Muscle layer of colon (tissue), 2 donors: ENCODE results near the gene KCNMB1.

Experiments used
- H3K27ac ChIP-seq: one replicate; pipeline ENCODE4 v1.7.0; 2013; ENCODE audit warnings: low read depth, mild to moderate bottlenecking, low read length, moderate library complexity
- H3K27me3 ChIP-seq, 2 donors: one replicate each; pipeline ENCODE4 v1.7.0; 2013; ENCODE audit warnings: low read length in 2 of 2, mild to moderate bottlenecking in 2 of 2; ENCODE audit not compliant: insufficient read depth in 2 of 2, control insufficient read depth in 1 of 2
- H3K36me3 ChIP-seq: one replicate; pipeline ENCODE4 v1.7.0; 2013; ENCODE audit warnings: mild to moderate bottlenecking, low read length; ENCODE audit not compliant: insufficient read depth
- H3K4me1 ChIP-seq: one replicate; pipeline ENCODE4 v1.7.0; 2013; ENCODE audit warnings: mild to moderate bottlenecking, low read length; ENCODE audit not compliant: insufficient read depth
- H3K4me3 ChIP-seq, 2 donors: one replicate each; pipeline ENCODE4 v1.7.0; 2013; ENCODE audit warnings: low read length in 2 of 2, low read depth in 1 of 2, mild to moderate bottlenecking in 1 of 2, moderate library complexity in 1 of 2
- H3K9ac ChIP-seq: one replicate; pipeline ENCODE4 v1.7.0; 2013; ENCODE audit warnings: low read length
- H3K9me3 ChIP-seq: one replicate; pipeline ENCODE4 v1.7.0; 2013; ENCODE audit warnings: mild to moderate bottlenecking, low read length
- donor health status: abdominal sarcoma.
- donor health status: Adenocarcinoma of cecum.

KCNMB1 gene

GRCh38 chr5:170338291-170338690 is 50.9 kb downstream of the KCNMB1 start:
- H3K36me3 ChIP-seq, result no peaks in the 10 kb centered on the region
- H3K9me3 ChIP-seq, result no peaks in the 10 kb centered on the region
- H3K27me3 ChIP-seq, result no peaks in the 10 kb centered on the region
- H3K27ac ChIP-seq, result no peak overlapping the region
- peaks cover 5% of the 10 kb centered on the region for H3K4me1 ChIP-seq
- no peak overlapping the region for H3K9ac ChIP-seq
- no peak overlapping the region for H3K4me3 ChIP-seq

- Histone ChIP-seq H3K27me3 (no peaks in the 10 kb centered on the region), H3K9me3 (no peaks in the 10 kb centered on the region), H3K27ac (no peak overlapping the region), H3K4me3 (no peak overlapping the region), H3K36me3 (no peaks in the 10 kb centered on the region), H3K9ac (no peak overlapping the region), H3K4me1 (peaks cover 5% of the 10 kb centered on the region)
Measured at GRCh38 chr5:170337045-170337733, 52.0 kb downstream of the KCNMB1 start.

- Histone ChIP-seq H3K27ac (no peak overlapping the region), H3K4me3 (no peak overlapping the region), H3K9me3 (no peaks in the 10 kb centered on the region), H3K27me3 (no peaks in the 10 kb centered on the region), H3K36me3 (no peaks in the 10 kb centered on the region), H3K9ac (no peak overlapping the region), H3K4me1 (peaks cover 5% of the 10 kb centered on the region)
Measured at GRCh38 chr5:170336065-170336464, 53.1 kb downstream of the KCNMB1 start.

- Histone ChIP-seq H3K9ac (no peak overlapping the region), H3K4me1 (peaks cover 5% of the 10 kb centered on the region), H3K36me3 (no peaks in the 10 kb centered on the region), H3K4me3 (no peak overlapping the region), H3K27me3 (no peaks in the 10 kb centered on the region), H3K27ac (no peak overlapping the region), H3K9me3 (no peaks in the 10 kb centered on the region)
Measured at GRCh38 chr5:170334626-170335025, 54.5 kb downstream of the KCNMB1 start.

- H3K9me3 ChIP-seq, result no peaks in the 10 kb centered on the region
- no peaks in the 10 kb centered on the region for H3K36me3 ChIP-seq
- H3K27ac ChIP-seq, result no peak overlapping the region
- no peak overlapping the region for H3K4me3 ChIP-seq
- H3K4me1 ChIP-seq, result peaks cover 5% of the 10 kb centered on the region
- no peak overlapping the region for H3K9ac ChIP-seq
- no peaks in the 10 kb centered on the region for H3K27me3 ChIP-seq
Measured at GRCh38 chr5:170333161-170333910, 55.8 kb downstream of the KCNMB1 start.

- no peak overlapping the region for H3K27ac ChIP-seq
- H3K9me3 ChIP-seq, result no peaks in the 10 kb centered on the region
- peaks cover 5% of the 10 kb centered on the region for H3K4me1 ChIP-seq
- H3K9ac ChIP-seq, result no peak overlapping the region
- no peak overlapping the region for H3K4me3 ChIP-seq
- H3K27me3 ChIP-seq, result no peaks in the 10 kb centered on the region
- H3K36me3 ChIP-seq, result no peaks in the 10 kb centered on the region
Measured at GRCh38 chr5:170332058-170332457, 57.1 kb downstream of the KCNMB1 start.

- peaks cover 5% of the 10 kb centered on the region for H3K4me1 ChIP-seq
- no peak overlapping the region for H3K9ac ChIP-seq
- H3K27ac ChIP-seq, result no peak overlapping the region
- H3K27me3 ChIP-seq, result no peaks in the 10 kb centered on the region
- no peaks in the 10 kb centered on the region for H3K9me3 ChIP-seq
- no peaks in the 10 kb centered on the region for H3K36me3 ChIP-seq
- H3K4me3 ChIP-seq, result no peak overlapping the region
Measured at GRCh38 chr5:170330568-170331054, 58.6 kb downstream of the KCNMB1 start.

- Histone ChIP-seq H3K36me3 (no peaks in the 10 kb centered on the region), H3K27me3 (no peaks in the 10 kb centered on the region), H3K4me3 (no peak overlapping the region), H3K4me1 (peaks cover 5% of the 10 kb centered on the region), H3K9ac (no peak overlapping the region), H3K27ac (no peak overlapping the region), H3K9me3 (no peaks in the 10 kb centered on the region)
Measured at GRCh38 chr5:170329524-170329923, 59.6 kb downstream of the KCNMB1 start.

- no peak overlapping the region for H3K4me3 ChIP-seq
- no peak overlapping the region for H3K9ac ChIP-seq
- H3K9me3 ChIP-seq, result no peaks in the 10 kb centered on the region
- H3K36me3 ChIP-seq, result no peaks in the 10 kb centered on the region
- H3K27ac ChIP-seq, result no peak overlapping the region
- no peaks in the 10 kb centered on the region for H3K4me1 ChIP-seq
- no peaks in the 10 kb centered on the region for H3K27me3 ChIP-seq
Measured at GRCh38 chr5:170327829-170328228, 61.3 kb downstream of the KCNMB1 start.

- no peaks in the 10 kb centered on the region for H3K4me1 ChIP-seq
Measured at GRCh38 chr5:170327168-170327567, 62.0 kb downstream of the KCNMB1 start.

More at GRCh38 chr5:170327168-170327567, 62.0 kb downstream of the KCNMB1 start:
- no peak overlapping the region for H3K4me3 ChIP-seq
- no peak overlapping the region for H3K27ac ChIP-seq
- no peaks in the 10 kb centered on the region for H3K27me3 ChIP-seq
- H3K9me3 ChIP-seq, result no peaks in the 10 kb centered on the region
- H3K36me3 ChIP-seq, result no peaks in the 10 kb centered on the region
- no peak overlapping the region for H3K9ac ChIP-seq
